IMR-90 (cell line): Measurements from ENCODE around the gene RNF149. TPM values are rescaled to one million over a fixed set of nuclear protein-coding genes. Genes with fewer than 3 reads are reported as not detected.

Experiments used
- ATAC-seq: fragments of 200-7000 bp; cut with Tn5 transposase; 2 replicates; pipeline ENCODE4 v1.9.1; 2020; ENCODE audit warnings: low read depth, mild to moderate bottlenecking, moderate library complexity
- BruUV-seq: library from RNA; stranded (reverse); fragments of 400-500 nt; replicated peaks from 2 replicates; lab custom pipeline; 2021; lab: Mats Ljungman, UMichigan
- CTCF ChIA-PET: fragments of 300-600 bp; formaldehyde crosslinking; extraction: SDS; loops from one replicate; lab custom pipeline; 2021; ENCODE audit warnings: antibody characterized with exemption; lab: Yijun Ruan, JAX
- POLR2A ChIA-PET: fragments of 300-600 bp; sonication (Branson Sonifier 250); formaldehyde crosslinking; loops from one replicate; lab custom pipeline; 2022; ENCODE audit warnings: antibody characterized with exemption; ENCODE audit not compliant: unreplicated experiment; lab: Charles Lee
- DNase-seq: peaks from one replicate; pipeline ENCODE4 v3.0.0; 2013
- H2AFZ ChIP-seq: replicated peaks from 2 replicates; pipeline ENCODE3; 2013; ENCODE audit warnings: low read length, mild to moderate bottlenecking; ENCODE audit not compliant: poor library complexity
- H2AK5ac ChIP-seq: 2 replicates; pipeline ENCODE4 v1.6.1; 2013; ENCODE audit warnings: low read depth, low read length, inconsistent platforms
- H2AK9ac ChIP-seq: replicated peaks from 2 replicates; pipeline ENCODE3; 2013; ENCODE audit warnings: mild to moderate bottlenecking, low read depth, low read length, moderate library complexity; ENCODE audit not compliant: poor library complexity
- H2BK120ac ChIP-seq: 2 replicates; pipeline ENCODE4 v1.6.1; 2013; ENCODE audit warnings: low read depth, low read length, inconsistent platforms
- H2BK15ac ChIP-seq: 3 replicates; pipeline ENCODE4 v1.6.1; 2013; ENCODE audit warnings: low read depth, low read length, inconsistent platforms
- H2BK20ac ChIP-seq: 2 replicates; pipeline ENCODE4 v1.6.1; 2013; ENCODE audit warnings: low read depth, mild to moderate bottlenecking, inconsistent platforms, low read length, moderate library complexity
- H2BK5ac ChIP-seq: 2 replicates; pipeline ENCODE4 v1.6.1; 2013; ENCODE audit warnings: mild to moderate bottlenecking, low read depth, low read length, inconsistent platforms; ENCODE audit not compliant: poor library complexity, severe bottlenecking
- H3K14ac ChIP-seq: replicated peaks from 2 replicates; pipeline ENCODE4 v1.6.1; 2013; ENCODE audit warnings: low read depth, low read length, inconsistent platforms
- H3K18ac ChIP-seq: 2 replicates; pipeline ENCODE4 v1.6.1; 2013; ENCODE audit warnings: low read depth, low read length, control low read depth
- H3K23ac ChIP-seq: 2 replicates; pipeline ENCODE4 v1.6.1; 2013; ENCODE audit warnings: low read depth, low read length, inconsistent platforms
- H3K27ac ChIP-seq: 2 replicates; pipeline ENCODE4 v1.5.1; 2013; ENCODE audit warnings: mild to moderate bottlenecking, control low read depth, low read length; ENCODE audit not compliant: insufficient read depth
- H3K27me3 ChIP-seq: 2 replicates; pipeline ENCODE4 v1.6.1; 2013; ENCODE audit warnings: low read length; ENCODE audit not compliant: control insufficient read depth, insufficient read depth
- H3K36me3 ChIP-seq: 2 replicates; pipeline ENCODE4 v1.6.1; 2013; ENCODE audit warnings: low read length, mixed read lengths; ENCODE audit not compliant: control insufficient read depth, insufficient read depth
- H3K4ac ChIP-seq: 2 replicates; pipeline ENCODE4 v1.6.1; 2013; ENCODE audit warnings: low read depth, low read length, inconsistent platforms
- H3K4me1 ChIP-seq: 2 replicates; pipeline ENCODE4 v1.6.1; 2013; ENCODE audit warnings: low read length, mixed read lengths; ENCODE audit not compliant: control insufficient read depth, insufficient read depth
- H3K4me2 ChIP-seq: 2 replicates; pipeline ENCODE4 v1.6.1; 2013; ENCODE audit warnings: low read depth, mild to moderate bottlenecking, control low read depth, low read length, moderate library complexity
- H3K4me3 ChIP-seq: 2 replicates; pipeline ENCODE4 v1.5.1; 2013; ENCODE audit warnings: low read depth, mild to moderate bottlenecking, control low read depth, low read length, moderate library complexity; ENCODE audit not compliant: insufficient read depth
- H3K56ac ChIP-seq: 2 replicates; pipeline ENCODE4 v1.6.1; 2013; ENCODE audit warnings: low read length, inconsistent platforms; ENCODE audit not compliant: insufficient read depth; ENCODE audit errors: extremely low read depth
- H3K79me1 ChIP-seq, 2 experiments: 2 replicates each; pipeline ENCODE4 v1.6.1; 2013; ENCODE audit warnings: low read length in 2 of 2, inconsistent platforms in 1 of 2, low read depth in 1 of 2
- H3K9ac ChIP-seq: 2 replicates; pipeline ENCODE4 v1.6.1; 2013; ENCODE audit warnings: low read depth, low read length, control low read depth
- H3K9me1 ChIP-seq: 2 replicates; pipeline ENCODE4 v1.6.1; 2013; ENCODE audit warnings: low read length, inconsistent platforms; ENCODE audit not compliant: insufficient read depth
- H3K9me3 ChIP-seq: 2 replicates; pipeline ENCODE4 v1.6.1; 2013; ENCODE audit warnings: low read length; ENCODE audit not compliant: control insufficient read depth, insufficient read depth
- H4K20me1 ChIP-seq: 2 replicates; pipeline ENCODE4 v1.6.1; 2013; ENCODE audit warnings: low read length, inconsistent platforms; ENCODE audit not compliant: insufficient read depth
- H4K5ac ChIP-seq: 2 replicates; pipeline ENCODE4 v1.6.1; 2013; ENCODE audit warnings: mild to moderate bottlenecking, low read depth, low read length, control low read depth
- H4K8ac ChIP-seq, 2 experiments: 2 replicates each; pipeline ENCODE4 v1.6.1; 2013; ENCODE audit warnings: low read depth in 2 of 2, low read length in 2 of 2, control low read depth in 1 of 2, inconsistent platforms in 1 of 2
- H4K91ac ChIP-seq: 2 replicates; pipeline ENCODE4 v1.6.1; 2013; ENCODE audit warnings: low read depth, low read length, inconsistent platforms; ENCODE audit not compliant: insufficient read depth
- BHLHE40 ChIP-seq: fragments of 150-350 bp; IDR thresholded peaks from 2 replicates; pipeline ENCODE4 v1.6.1; 2016; ENCODE audit warnings: mild to moderate bottlenecking, low read depth, low read length
- CEBPB ChIP-seq: IDR thresholded peaks from 2 replicates; pipeline ENCODE4 v1.6.1; 2012; ENCODE audit warnings: low read depth, low read length, improper control_type of control experiment
- CHD1 ChIP-seq: IDR thresholded peaks from 2 replicates; pipeline ENCODE4 v1.6.1; 2012; ENCODE audit warnings: low read depth, low read length, improper control_type of control experiment
- ELK1 ChIP-seq: fragments of 150-350 bp; IDR thresholded peaks from 2 replicates; pipeline ENCODE4 v1.6.1; 2016; ENCODE audit warnings: low read depth, mild to moderate bottlenecking, low read length, moderate library complexity, borderline replicate concordance
- FOS ChIP-seq: fragments of 150-350 bp; IDR thresholded peaks from 2 replicates; pipeline ENCODE4 v1.6.1; 2016; ENCODE audit warnings: low read depth, low read length
- MAZ ChIP-seq: IDR thresholded peaks from 2 replicates; pipeline ENCODE4 v1.6.1; 2012; ENCODE audit warnings: low read depth, mild to moderate bottlenecking, low read length, improper control_type of control experiment, moderate library complexity, borderline replicate concordance
- MXI1 ChIP-seq: IDR thresholded peaks from 2 replicates; pipeline ENCODE4 v1.6.1; 2012; ENCODE audit warnings: low read depth, mild to moderate bottlenecking, low read length, moderate library complexity, borderline replicate concordance
- NFE2L2 ChIP-seq: fragments of 150-350 bp; IDR thresholded peaks from 2 replicates; pipeline ENCODE4 v1.6.1; 2016; ENCODE audit warnings: low read depth, mild to moderate bottlenecking, low read length
- POLR2A ChIP-seq: IDR thresholded peaks from 2 replicates; pipeline ENCODE4 v1.6.1; 2012; ENCODE audit warnings: mild to moderate bottlenecking, low read depth, low read length
- RCOR1 ChIP-seq: IDR thresholded peaks from 2 replicates; pipeline ENCODE4 v1.6.1; 2012; ENCODE audit warnings: mild to moderate bottlenecking, low read length, improper control_type of control experiment; ENCODE audit not compliant: insufficient replicate concordance
- RFX5 ChIP-seq: IDR thresholded peaks from 2 replicates; pipeline ENCODE4 v1.8.0; 2012; ENCODE audit warnings: low read depth, mild to moderate bottlenecking, low read length, moderate library complexity
- SMC3 ChIP-seq: fragments of 150-350 bp; IDR thresholded peaks from 2 replicates; pipeline ENCODE4 v1.6.1; 2016; ENCODE audit warnings: low read depth, mild to moderate bottlenecking, antibody characterized with exemption, low read length, moderate library complexity
- USF2 ChIP-seq: fragments of 150-350 bp; IDR thresholded peaks from 2 replicates; pipeline ENCODE4 v1.6.1; 2017; ENCODE audit warnings: mild to moderate bottlenecking, antibody characterized with exemption, low read length, low read depth
- WGBS, 2 experiments: methylation state at CpG; one replicate each; pipeline versions ENCODE4 v1.1.5 to v1.1.7; 2013; ENCODE audit warnings: missing lambda C conversion rate in 2 of 2; ENCODE audit not compliant: insufficient read length in 1 of 2; ENCODE audit errors: extremely low coverage in 2 of 2; 5-methylcytosine and 5-hydroxymethylcytosine counted together
- dilution Hi-C: fragments of 300-500 bp; cut with HindIII; formaldehyde crosslinking; loops from one replicate; pipeline ENCODE4 v1.14.3; 2018; ENCODE audit warnings: low sequenced_read_pairs; ENCODE audit not compliant: unreplicated experiment
- in situ Hi-C: fragments of 300-500 bp; cut with MboI; formaldehyde crosslinking; loops from 3 replicates; pipeline ENCODE4 v1.14.3; 2019; ENCODE audit warnings: low sequenced_read_pairs, inconsistent platforms, mixed read lengths
- intact Hi-C: fragments of 100-400 bp; cut with micrococcal nuclease; formaldehyde crosslinking; loops from 2 replicates; pipeline ENCODE4 v1.10.0; 2022
- polyA plus RNA-seq, 3 experiments: library from polyadenylated mRNA; depleted of rRNA; stranded (reverse); fragments of >200 nt; gene quantifications; 2 replicates each; pipeline ENCODE4 v1.2.3, GENCODE V29; 2012; ENCODE audit warnings: low replicate concordance in 1 of 3
- total RNA-seq: library from RNA; depleted of rRNA; stranded (reverse); fragments of >200 nt; gene quantifications from 2 replicates; pipeline ENCODE4 v1.2.3, GENCODE V29; 2012
- TF ChIP-seq, protein P1 (sequence below): conservative IDR thresholded peaks from 2 replicates; pipeline ENCODE4 v1.5.1; 2012; ENCODE audit warnings: mild to moderate bottlenecking, low read depth, low read length, improper control_type of control experiment

Gene RNF149
- total and polyA plus RNA-seq, 2 of the 4 experiments (the other 2 are of a cell fraction), result 14.5 to 18.6 TPM

DNA sequence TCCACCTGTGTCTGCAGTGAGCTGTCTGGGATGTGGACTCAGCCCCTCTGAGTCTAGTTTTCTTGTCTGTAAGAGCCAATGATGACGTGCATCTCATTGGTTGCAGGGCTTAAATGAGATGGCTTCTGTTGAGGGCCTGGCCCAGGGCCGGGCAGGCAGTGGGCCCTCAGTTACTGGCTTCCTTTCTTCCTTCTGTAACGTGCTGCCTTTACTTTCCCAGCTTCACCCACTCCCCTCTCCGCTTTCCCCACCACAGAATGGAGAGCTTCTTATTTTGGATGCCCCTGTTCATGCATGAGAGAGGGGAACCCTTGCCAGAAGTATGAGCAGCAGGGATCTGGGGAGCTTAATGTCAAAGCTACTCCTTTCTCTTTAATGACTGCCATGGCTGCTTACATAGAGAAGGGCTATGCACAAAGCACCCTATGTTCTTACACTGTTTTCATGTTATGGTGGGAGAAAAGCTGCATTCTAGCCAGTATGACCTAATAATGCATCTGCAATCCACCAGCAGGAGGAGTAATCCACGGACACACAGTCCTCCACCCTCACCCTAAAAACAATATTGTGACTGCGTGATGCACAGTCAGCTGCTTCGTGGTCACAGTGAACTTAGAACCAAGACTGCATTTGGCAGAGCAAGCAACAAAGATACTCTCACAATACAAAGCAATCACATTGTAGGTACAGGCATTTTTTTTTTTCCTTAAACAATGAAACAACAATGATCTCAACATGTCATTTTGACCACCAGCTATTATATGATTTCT lies 41.6 kb upstream of the RNF149 start:
- CTCF ChIA-PET, result interaction anchor here (0.5 to 1.3 kb wide), 7 partner anchors 15 to 434 kb away, joined by 3 to 7 read pairs (median 3); no protein-coding TSS in a partner anchor
- no peak overlapping the region for H3K14ac ChIP-seq
- TF ChIP-seq RCOR1, result no peak
- no peak for TF ChIP-seq USF2
- TF ChIP-seq MXI1, result no peak
- no peak for TF ChIP-seq ELK1
- no peak for TF ChIP-seq POLR2A
- TF ChIP-seq, protein P1, sequence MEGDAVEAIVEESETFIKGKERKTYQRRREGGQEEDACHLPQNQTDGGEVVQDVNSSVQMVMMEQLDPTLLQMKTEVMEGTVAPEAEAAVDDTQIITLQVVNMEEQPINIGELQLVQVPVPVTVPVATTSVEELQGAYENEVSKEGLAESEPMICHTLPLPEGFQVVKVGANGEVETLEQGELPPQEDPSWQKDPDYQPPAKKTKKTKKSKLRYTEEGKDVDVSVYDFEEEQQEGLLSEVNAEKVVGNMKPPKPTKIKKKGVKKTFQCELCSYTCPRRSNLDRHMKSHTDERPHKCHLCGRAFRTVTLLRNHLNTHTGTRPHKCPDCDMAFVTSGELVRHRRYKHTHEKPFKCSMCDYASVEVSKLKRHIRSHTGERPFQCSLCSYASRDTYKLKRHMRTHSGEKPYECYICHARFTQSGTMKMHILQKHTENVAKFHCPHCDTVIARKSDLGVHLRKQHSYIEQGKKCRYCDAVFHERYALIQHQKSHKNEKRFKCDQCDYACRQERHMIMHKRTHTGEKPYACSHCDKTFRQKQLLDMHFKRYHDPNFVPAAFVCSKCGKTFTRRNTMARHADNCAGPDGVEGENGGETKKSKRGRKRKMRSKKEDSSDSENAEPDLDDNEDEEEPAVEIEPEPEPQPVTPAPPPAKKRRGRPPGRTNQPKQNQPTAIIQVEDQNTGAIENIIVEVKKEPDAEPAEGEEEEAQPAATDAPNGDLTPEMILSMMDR, result peak; percentile 43
- TF ChIP-seq BHLHE40, result no peak
- no peak for TF ChIP-seq FOS
- TF ChIP-seq CEBPB, result no peak
- no peak for TF ChIP-seq NFE2L2
- peak; percentile 46; the same call in 1 of the 2 replicates for TF ChIP-seq SMC3
- no peak for TF ChIP-seq CHD1
- no peak for TF ChIP-seq RFX5
- no peak for TF ChIP-seq MAZ

More for the DNA sequence above, 41.6 kb upstream of the RNF149 start:
- Histone ChIP-seq H2AFZ (no peak overlapping the region), H3K27ac (no peak overlapping the region), H4K20me1 (no peaks in the 10 kb centered on the region), H3K18ac (no peak overlapping the region), H3K9ac (no peak overlapping the region), H3K56ac (no peak overlapping the region), H3K4me1 (no peaks in the 10 kb centered on the region), H3K9me1 (no peaks in the 10 kb centered on the region), H3K36me3 (no peaks in the 10 kb centered on the region), H2BK5ac (no peak overlapping the region), H3K9me3 (no peaks in the 10 kb centered on the region), H2AK9ac (no peak overlapping the region), H3K79me1 (no peaks in the 10 kb centered on the region), H3K23ac (no peak overlapping the region), H2BK120ac (no peak overlapping the region), H4K91ac (no peak overlapping the region), H3K4me2 (no peak overlapping the region), H3K4me3 (no peak overlapping the region), H4K8ac (no peak overlapping the region), H3K4ac (no peak overlapping the region), H2BK15ac (no peak overlapping the region), H2AK5ac (no peak overlapping the region), H4K5ac (no peak overlapping the region), H2BK20ac (no peak overlapping the region), H3K27me3 (no peaks in the 10 kb centered on the region; the same call in 1 of the 2 replicates)
- dilution Hi-C loops (no loop called here), in situ Hi-C loops (loop anchor here (10.0 kb wide), 1 partner anchor 485 kb away; no protein-coding TSS in a partner anchor), intact Hi-C loops (no loop called here)
- 56% methylated on average over 3 of the region's 7 CpGs; no CpG with 5 or more reads in 1 of the 2 experiments for whole genome bisulfite sequencing, 2 experiments
- no TSS peak for BruUV-seq
- POLR2A ChIA-PET, result interaction anchor here (0.5 kb wide), 1 partner anchor 12 kb away, joined by 8 read pairs; no protein-coding TSS in a partner anchor
- ATAC-seq (peak; percentile 61; the same call in 1 of the 2 replicates), DNase-seq (peak; percentile 65)
